ENCODE data around the gene KDF1. TPM values are rescaled to one million over a fixed set of nuclear protein-coding genes. Genes with fewer than 3 reads are reported as not detected.

The KDF1 gene
- total RNA-seq, 2 experiments from 2014 or later: 0.30 to 0.39 TPM

GRCh38 chr1:26911399-26912146, 48.7 kb downstream of the KDF1 start:
- no peaks in the 10 kb centered on the region for H3K27me3 Mint-ChIP-seq
- no peak overlapping the region for H3K27ac Mint-ChIP-seq
- no peaks in the 10 kb centered on the region for H3K4me1 Mint-ChIP-seq
- POLR2A ChIA-PET: no interaction called here
- ATAC-seq: no peak
- H3K4me3 Mint-ChIP-seq: no peak overlapping the region
- no peak for DNase-seq
- no peaks in the 10 kb centered on the region for H3K9me3 Mint-ChIP-seq (ENCODE audit: low read depth)
- intact Hi-C loops (cut with DNase I, micrococcal nuclease): no loop called here
- CTCF ChIA-PET: interaction anchor here (1.1 kb wide), 1 partner anchor 24 kb away, joined by 4 read pairs; no protein-coding TSS in a partner anchor
- no peaks in the 10 kb centered on the region for H3K36me3 Mint-ChIP-seq (ENCODE audit: low read depth)

- intact Hi-C loops (cut with DNase I, micrococcal nuclease): no loop called here
- Mint-ChIP-seq H3K9me3 (ENCODE audit: low read depth) (no peaks in the 10 kb centered on the region), H3K4me3 (no peak overlapping the region), H3K36me3 (ENCODE audit: low read depth) (no peaks in the 10 kb centered on the region), H3K27ac (no peak overlapping the region), H3K27me3 (no peaks in the 10 kb centered on the region), H3K4me1 (no peaks in the 10 kb centered on the region)
- CTCF ChIA-PET: interaction anchor here (1.1 kb wide), 1 partner anchor 23 kb away, joined by 4 read pairs; no protein-coding TSS in a partner anchor
- POLR2A ChIA-PET: no interaction called here
- no peak for DNase-seq
- ATAC-seq: no peak
Measured at GRCh38 chr1:26910343-26911160, 49.7 kb downstream of the KDF1 start.

GRCh38 chr1:26909951-26910342, 50.3 kb downstream of the KDF1 start:
- DNase-seq (no peak), ATAC-seq (no peak)
- ChIA-PET CTCF (no interaction called here), POLR2A (no interaction called here)
- Mint-ChIP-seq H3K4me3 (no peak overlapping the region), H3K27me3 (no peaks in the 10 kb centered on the region), H3K27ac (no peak overlapping the region), H3K36me3 (ENCODE audit: low read depth) (no peaks in the 10 kb centered on the region), H3K9me3 (ENCODE audit: low read depth) (no peaks in the 10 kb centered on the region), H3K4me1 (no peaks in the 10 kb centered on the region)
- intact Hi-C loops (cut with DNase I, micrococcal nuclease): no loop called here

GRCh38 chr1:26907071-26907917, 53.0 kb downstream of the KDF1 start:
- Mint-ChIP-seq H3K4me3 (no peak overlapping the region), H3K9me3 (ENCODE audit: low read depth) (no peaks in the 10 kb centered on the region), H3K27ac (no peak overlapping the region), H3K4me1 (no peaks in the 10 kb centered on the region), H3K27me3 (no peaks in the 10 kb centered on the region), H3K36me3 (ENCODE audit: low read depth) (no peaks in the 10 kb centered on the region)
- intact Hi-C loops (cut with DNase I, micrococcal nuclease): no loop called here
- DNase-seq: no peak
- ChIA-PET CTCF (interaction anchor here (0.5 to 0.8 kb wide), 2 partner anchors 119 to 396 kb away, joined by 3 read pairs; no protein-coding TSS in a partner anchor), POLR2A (interaction anchor here (1.0 kb wide), 1 partner anchor 17 kb away, joined by 3 read pairs; the partner anchor contains the start of gene GPN2)
- ATAC-seq: no peak

- DNase-seq (no peak), ATAC-seq (no peak)
- peak overlapping the region; percentile 100 for H3K27ac Mint-ChIP-seq
- H3K9me3 Mint-ChIP-seq (ENCODE audit: low read depth): no peaks in the 10 kb centered on the region
- peaks cover 17% of the 10 kb centered on the region for H3K4me1 Mint-ChIP-seq
- H3K27me3 Mint-ChIP-seq: no peaks in the 10 kb centered on the region
- H3K4me3 Mint-ChIP-seq: peak overlapping the region; percentile 94
- intact Hi-C loops (cut with DNase I, micrococcal nuclease): loop anchor here (1.0 to 2.0 kb wide), 6 partner anchors 11 to 400 kb away; partner anchors contain the start of genes GPN2 (in 2 of the 2), NUDC (in 2 of the 2) and WDTC1 (in 1 of the 2)
- peaks cover 3% of the 10 kb centered on the region for H3K36me3 Mint-ChIP-seq (ENCODE audit: low read depth)
- CTCF ChIA-PET: interaction anchor here (0.6 to 3.2 kb wide), 7 partner anchors 11 to 683 kb away, joined by 3 to 20 read pairs (median 3); partner anchors contain the start of genes GPN2 and NUDC
- POLR2A ChIA-PET: interaction anchor here (0.5 to 3.3 kb wide), 9 partner anchors 11 to 1746 kb away, joined by 3 to 18 read pairs (median 4); partner anchors contain the start of genes GPN2 and NUDC
Measured at GRCh38 chr1:26900815-26901511, 59.3 kb downstream of the KDF1 start.

GRCh38 chr1:26900001-26900814, 60.1 kb downstream of the KDF1 start, which contains the start of gene GPATCH3:
Gene GPATCH3 (minus strand): TSS chr1:26900467. CDS start chr1:26900442, 25 bp downstream.
- peaks cover 5% of the 10 kb centered on the region for H3K36me3 Mint-ChIP-seq (ENCODE audit: low read depth)
- CTCF ChIA-PET: interaction anchor here (0.6 to 3.2 kb wide), 10 partner anchors 10 to 683 kb away, joined by 3 to 20 read pairs (median 4); partner anchors contain the start of genes GPN2 and NUDC

More at GRCh38 chr1:26900001-26900814, 60.1 kb downstream of the KDF1 start, which contains the start of gene GPATCH3:
- Mint-ChIP-seq H3K4me1 (peaks cover 17% of the 10 kb centered on the region), H3K9me3 (ENCODE audit: low read depth) (no peaks in the 10 kb centered on the region), H3K27ac (peak within 1 kb of the TSS; percentile 100), H3K4me3 (peak within 1 kb of the TSS; percentile 94), H3K27me3 (no peaks in the 10 kb centered on the region)
- ATAC-seq (peak; percentile 93), DNase-seq (peak; percentile 95)
- POLR2A ChIA-PET: interaction anchor here (0.5 to 3.3 kb wide), 12 partner anchors 10 to 1747 kb away, joined by 3 to 18 read pairs (median 4); partner anchors contain the start of genes GPN2 and NUDC
- intact Hi-C loops (cut with DNase I, micrococcal nuclease): loop anchor here (1.0 to 2.0 kb wide), 6 partner anchors 10 to 399 kb away; partner anchors contain the start of genes GPN2 (in 2 of the 2), NUDC (in 2 of the 2) and WDTC1 (in 1 of the 2)

Other genes starting within 250 kb of the KDF1 start
- gene PIGV, start 172.5 kb downstream of the KDF1 start, total RNA-seq: 10 to 100 TPM; 12.0 to 17.2 TPM
- 10 to 100 TPM; 51.6 to 66.0 TPM for gene ZDHHC18, start 133.8 kb downstream of the KDF1 start, total RNA-seq
- gene SFN, start 97.3 kb downstream of the KDF1 start, total RNA-seq: 1 to 10 TPM in 1 of 2 experiments, under 1 TPM in 1; 0.87 to 1.1 TPM
- 10 to 100 TPM; 44.3 to 45.6 TPM for gene GPN2, start 70.2 kb downstream of the KDF1 start, total RNA-seq
- gene GPATCH3, start 60.0 kb downstream of the KDF1 start, total RNA-seq: 1 to 10 TPM; 7.0 to 8.7 TPM
- not detected for gene NR0B2, start 46.5 kb downstream of the KDF1 start, total RNA-seq
- gene NUDC, start 38.7 kb downstream of the KDF1 start, total RNA-seq: 100 to 1,000 TPM in 1 of 2 experiments, 10 to 100 TPM in 1; 95.9 to 101 TPM
- under 1 TPM; 0.62 to 0.69 TPM for gene TRNP1, start 33.2 kb upstream of the KDF1 start, total RNA-seq
- gene TENT5B, start 52.4 kb upstream of the KDF1 start, total RNA-seq: not detected
- 10 to 100 TPM; 15.6 to 20.4 TPM for gene SLC9A1, start 194.7 kb upstream of the KDF1 start, total RNA-seq